HG03432 (cell line): ENCODE data around the gene ADAM22.

Experiments used
- ATAC-seq: cut with Tn5 transposase; IDR thresholded peaks from one replicate; pipeline ENCODE4 v1.9.1; 2021; ENCODE audit warnings: mild to moderate bottlenecking, moderate library complexity; ENCODE audit not compliant: unreplicated experiment

Gene ADAM22

DNA sequence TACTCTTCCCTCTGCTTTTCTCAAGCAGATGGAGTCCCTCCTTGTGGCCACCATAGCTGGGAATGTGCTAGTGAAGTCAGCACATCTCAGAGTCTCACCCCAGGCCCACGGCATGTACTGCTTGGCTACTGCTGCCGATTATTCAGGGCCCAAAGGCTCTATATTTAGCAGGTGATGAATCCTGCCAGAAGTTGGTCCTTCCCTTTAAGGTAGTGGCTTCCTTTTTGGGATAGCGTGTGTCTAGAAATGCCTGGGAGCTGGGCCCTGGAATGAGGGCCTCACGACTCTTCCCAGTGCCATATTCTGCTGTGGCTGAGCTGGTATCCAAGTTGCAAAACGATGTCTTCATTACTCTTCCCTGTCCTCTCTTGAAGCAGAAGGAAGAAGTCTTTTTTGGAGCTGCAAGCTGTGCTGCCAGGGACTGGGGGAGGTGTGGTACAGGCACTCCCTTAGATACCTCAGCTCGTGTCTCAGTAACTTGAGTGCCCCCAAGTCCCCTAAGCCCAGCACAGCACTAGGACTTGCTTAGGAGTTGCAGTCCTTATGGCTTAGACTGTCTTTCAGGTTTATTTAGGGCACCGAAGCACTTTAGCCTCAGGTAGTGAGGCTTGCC lies 100.1 kb downstream of the ADAM22 start:
- ATAC-seq: no peak

DNA sequence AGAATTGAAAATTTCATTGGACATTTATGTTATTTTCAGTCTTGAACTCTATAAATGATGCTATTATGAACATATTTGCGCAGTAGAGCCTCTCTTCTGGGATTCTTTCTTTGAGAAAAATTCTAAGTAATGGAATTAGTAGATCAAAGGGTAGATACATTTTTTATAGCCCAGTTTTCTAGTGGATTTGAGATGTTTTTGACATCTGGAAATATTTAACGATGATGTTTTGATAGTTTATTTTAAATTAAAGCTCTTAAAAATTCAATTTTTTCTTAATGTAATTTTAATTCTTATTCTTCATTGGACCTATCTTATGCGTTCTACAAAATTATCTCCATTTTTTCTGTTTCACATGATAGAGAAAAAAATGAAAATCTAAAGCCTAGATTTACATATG lies 103.0 kb downstream of the ADAM22 start:
- no peak for ATAC-seq

DNA sequence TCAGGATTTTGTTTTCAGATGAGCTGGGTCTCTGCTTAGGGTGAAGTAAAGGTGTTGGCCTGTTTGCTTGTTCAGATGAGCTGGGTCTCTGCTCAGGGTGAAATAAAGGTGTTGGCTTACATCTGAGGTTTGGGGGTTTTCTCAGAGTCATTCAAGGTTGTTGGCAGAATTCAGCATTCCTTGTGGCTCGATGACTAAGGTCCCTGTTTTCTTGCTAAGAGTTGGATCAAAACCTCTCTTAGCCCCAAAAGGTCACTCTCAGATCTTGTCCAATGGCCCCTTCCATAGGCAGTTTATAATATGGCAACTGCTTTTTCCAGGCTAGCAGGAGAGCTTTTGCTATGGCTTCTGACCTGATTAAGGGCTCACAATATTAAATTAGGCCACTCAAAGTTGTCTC lies 106.6 kb downstream of the ADAM22 start:
- no peak for ATAC-seq

DNA sequence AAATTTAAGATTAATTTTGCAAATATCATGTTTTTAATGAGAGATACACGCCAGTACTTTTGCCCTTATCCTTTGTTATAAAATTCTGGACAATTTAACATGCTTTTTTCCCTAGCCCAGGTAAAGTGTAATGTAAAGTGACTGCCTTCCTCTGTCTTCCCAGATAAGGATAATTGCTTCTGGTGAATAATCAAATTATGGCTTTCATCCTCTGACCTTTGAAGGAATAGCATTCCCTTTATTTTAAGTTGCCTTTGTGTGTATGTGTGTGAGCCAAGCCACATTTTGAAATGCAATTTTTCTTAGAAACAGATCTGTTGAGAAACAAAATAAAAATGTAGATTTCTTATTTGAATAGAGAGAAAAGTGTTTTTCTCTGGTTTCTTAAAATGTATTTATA lies 107.5 kb downstream of the ADAM22 start:
- no peak for ATAC-seq

DNA sequence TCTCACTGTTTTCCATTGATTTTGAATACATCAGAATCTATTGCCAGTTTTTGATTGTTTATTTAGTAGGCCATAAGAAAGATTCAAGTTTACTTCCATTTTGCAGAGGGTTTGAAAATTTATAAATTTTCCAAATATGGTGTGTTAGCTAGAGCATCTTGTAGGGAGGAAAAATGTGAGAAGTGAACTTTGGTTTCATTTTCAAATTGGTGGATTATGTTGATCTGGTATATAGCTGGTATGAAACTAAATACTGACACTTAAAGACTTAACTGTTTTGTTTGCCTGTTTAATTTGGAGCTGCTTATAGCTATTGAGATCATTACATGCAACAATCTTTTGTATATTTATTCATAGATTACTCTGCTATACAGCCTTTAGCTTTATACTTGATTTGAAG lies 108.1 kb downstream of the ADAM22 start:
- peak; percentile 56 for ATAC-seq

DNA sequence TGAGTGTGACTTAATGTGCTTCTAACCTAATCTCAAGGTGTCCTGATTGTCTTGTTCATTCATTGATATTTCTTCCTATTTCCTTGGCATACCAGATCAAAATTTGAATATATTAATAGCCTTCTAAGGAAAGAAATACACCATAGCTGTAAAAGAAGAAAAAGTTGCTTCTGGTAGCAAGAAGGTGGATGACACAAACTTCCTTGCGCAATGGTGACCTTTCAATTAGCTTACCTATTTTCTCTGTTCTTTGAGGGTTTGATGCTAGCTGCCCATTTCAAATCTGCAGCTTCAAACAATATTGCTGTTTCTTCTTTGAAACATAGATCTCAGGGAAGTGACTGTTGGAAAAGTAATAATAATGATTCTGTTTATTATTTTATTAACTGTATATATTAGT lies 108.8 kb downstream of the ADAM22 start:
- no peak for ATAC-seq

DNA sequence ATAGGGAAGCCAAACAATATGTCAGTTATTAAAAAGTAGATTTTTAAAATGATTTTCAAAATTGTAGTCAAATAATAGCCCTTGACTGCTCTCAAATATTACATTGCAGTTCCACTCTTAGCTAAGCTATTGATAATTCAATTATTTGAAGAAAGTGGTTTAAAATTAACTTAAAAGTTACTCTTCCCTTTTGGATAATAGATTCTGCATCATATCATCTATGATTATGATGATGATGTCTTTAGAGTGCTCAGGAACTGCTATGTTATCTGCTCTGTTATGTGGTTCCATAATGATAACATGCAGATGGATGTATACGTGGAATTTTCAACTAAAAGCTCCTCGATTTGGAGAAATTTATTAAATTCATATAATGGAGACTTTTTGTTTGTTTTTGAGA lies 110.0 kb downstream of the ADAM22 start:
- ATAC-seq: no peak

DNA sequence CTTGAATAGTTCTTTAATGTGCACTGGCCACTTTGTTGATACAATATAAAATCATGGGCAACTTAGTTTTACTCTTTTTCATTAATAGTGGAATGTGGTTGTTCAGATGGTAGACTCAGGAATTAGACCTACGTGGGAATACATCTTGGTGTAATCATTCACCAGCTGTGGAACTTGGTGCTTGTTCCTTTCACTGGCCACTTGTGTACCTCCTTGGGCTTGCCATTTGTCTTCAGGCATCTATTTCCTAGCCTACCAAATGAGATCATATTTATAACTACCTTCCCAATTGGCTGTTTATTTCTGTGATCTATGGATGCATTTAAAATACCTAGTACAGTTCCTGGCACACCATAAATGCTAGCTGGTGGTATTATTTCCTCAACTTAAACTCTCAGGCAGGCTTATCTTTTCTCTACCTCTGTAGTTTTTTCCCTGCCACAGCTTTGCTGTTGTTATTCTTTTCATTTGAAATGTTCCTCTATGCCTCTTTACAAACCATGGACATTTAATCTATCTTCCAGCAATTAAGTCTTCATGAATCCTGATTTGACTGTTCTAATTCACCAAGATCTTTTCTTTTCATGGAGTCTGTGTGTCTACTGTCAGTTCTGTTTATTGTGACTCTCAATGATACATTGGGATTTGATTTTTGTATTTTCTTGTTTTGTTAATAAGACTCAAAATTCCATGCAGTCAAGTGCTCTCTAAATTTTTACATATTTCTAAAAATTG lies 113.0 kb downstream of the ADAM22 start:
- no peak for ATAC-seq

DNA sequence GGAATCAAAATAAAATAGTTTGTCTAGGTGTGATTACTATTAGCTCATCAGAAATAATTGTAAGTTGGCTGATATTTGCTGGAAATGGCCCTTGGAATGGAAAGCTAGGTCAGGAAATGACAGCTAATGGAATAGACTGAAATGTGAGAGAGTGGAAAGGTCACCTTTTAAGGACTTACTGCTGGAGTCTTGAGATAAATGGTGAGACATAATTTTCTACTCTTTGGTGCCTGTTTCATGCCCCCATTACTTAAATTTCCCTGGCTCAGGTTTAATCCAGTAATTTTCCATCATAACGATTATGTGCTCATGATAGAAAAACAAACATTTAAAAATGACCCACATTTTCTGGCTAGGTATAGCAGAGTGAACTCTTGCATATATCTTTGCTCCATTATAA lies 123.6 kb downstream of the ADAM22 start:
- no peak for ATAC-seq

DNA sequence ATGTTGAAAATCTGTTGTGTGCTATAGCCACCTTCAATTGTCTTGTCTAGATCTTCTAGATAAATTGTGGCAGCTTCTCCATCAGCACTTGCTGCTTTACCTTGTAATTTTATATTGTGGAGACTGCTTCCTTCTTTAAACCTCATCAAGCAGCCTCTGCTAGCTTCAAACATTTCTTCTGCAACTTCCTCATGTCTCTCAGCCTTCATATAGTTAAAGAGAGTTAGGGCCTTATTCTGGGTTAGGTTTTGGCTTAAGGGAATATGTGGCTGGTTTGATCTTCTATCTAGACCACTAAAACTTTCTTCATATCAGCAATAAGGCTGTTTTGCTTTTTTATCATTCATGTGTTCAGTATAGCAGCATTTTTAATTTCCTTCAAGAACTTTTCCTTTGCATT lies 128.2 kb downstream of the ADAM22 start:
- ATAC-seq: no peak

DNA sequence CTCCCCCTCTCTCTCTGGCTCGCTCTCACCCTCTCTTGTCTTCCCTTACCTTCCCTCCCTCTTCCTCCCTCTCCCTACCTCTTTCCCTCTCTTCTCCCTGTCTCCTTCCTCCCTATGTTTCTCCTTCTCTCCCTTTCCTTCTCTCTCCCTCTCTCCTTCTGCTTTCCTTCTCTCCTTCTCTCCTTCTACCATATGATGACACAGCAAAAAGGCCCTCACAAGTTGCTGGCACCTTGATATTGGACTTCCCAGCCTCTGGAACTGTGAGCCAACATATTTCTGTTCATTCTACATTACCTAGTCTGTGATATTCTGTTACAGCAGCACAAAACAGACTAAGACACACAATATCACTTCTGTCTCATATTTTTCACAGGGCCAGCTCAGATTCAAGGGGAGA lies 135.0 kb downstream of the ADAM22 start:
- no peak for ATAC-seq

DNA sequence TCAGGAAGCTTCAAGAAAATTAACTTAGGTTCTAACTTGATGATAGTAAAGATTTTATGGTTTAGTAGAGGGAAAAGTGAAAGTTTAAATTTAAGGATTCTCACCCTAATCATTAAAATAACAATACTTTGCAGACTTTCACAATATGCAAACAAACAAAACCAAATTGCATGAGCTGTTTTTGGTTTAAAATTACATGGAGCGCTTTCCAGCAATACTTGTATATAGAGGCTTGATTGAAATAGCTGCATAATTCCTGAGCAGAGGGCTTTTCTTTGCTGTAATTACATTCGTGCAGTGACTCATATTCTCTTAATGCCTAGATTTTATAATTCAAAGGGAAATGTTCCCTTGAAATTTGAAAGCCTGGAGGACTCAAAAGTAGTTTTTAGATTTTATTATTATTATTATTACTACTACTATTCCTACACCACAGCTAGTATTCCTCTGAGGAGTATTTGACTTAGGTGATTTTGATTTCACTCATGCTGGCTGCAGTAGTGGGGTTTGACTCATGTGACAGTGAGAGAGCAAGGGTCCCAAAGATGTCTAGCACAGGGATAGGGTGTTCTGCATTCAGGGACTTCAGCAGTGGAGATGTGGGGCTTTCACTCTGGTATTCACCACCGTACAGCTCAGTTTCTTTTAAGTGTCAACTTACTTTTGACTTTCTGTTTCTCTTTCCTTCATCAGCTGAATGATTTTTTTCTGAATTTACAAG lies 138.1 kb downstream of the ADAM22 start:
- ATAC-seq: peak; percentile 89

DNA sequence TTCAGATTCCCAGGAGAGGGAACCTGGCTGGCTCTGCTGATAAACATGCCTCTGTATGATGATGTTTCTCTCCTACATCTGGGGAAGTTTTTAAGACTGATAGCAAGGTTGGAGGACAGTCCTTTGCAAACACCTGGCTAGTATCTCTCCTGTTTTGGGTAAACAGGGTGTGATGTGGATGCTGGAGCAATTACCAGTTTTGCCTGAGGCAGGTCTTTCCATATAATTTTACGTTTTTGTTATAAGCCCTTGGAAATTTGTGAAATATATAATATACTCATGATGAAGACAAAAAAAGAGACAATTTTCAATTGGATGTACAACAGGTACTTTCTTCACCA lies 138.6 kb downstream of the ADAM22 start:
- ATAC-seq: no peak

DNA sequence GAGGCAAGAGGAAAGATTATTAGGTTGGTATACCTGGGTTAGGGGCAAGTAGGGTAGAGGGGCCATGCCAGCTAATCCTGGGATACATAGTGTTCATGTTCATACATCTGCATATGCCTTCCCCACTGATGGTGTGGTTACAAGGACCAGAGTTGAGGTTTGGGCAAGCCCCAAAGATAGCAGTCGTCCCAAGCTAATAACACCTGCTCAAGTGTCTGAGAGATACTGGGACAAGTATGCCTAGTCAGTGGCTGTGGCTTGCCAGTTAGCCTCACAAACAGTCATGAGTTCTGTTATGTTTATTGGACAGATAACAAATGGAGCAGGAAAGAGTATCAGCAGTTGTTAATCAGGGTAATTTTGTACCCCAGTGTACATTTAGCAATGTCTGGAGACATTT lies 139.6 kb downstream of the ADAM22 start:
- ATAC-seq: peak; percentile 47

DNA sequence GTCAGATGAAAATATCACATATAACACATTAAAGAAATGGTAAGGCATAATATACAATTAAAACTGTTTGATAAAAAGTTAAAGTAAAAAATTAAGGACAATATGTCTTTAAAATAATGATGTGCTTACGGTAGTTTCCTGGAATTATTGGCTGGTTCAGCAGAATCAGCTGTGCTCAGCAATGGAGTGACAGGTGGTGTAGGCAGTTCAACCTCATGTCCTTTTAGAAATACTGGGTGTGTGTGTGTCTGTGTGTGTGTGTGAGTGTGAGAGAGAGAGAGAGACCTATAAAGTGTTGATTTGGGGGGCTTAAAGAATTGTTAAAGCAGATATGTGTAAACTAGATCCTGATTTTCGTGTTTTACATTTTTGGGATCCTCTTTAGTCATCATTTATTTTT lies 141.2 kb downstream of the ADAM22 start:
- ATAC-seq: no peak

DNA sequence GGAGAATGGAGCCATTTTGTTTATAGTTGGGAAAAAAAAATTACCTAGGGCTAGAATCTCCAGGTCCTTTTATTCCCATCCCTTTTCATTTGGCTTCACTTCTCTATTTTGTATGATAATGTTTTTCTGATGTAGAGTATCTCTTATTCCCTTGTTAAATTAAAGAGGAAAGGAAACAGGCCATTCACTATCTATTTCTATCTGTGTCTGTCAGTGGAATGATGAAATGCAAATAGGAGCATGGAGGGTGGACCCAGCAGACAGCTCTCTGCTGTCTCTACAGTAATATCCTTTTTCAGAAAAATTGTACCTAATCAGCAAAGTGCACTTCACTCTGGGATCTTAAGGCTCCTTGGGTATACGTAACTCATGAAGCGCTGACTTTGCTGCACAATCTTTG lies 149.8 kb downstream of the ADAM22 start:
- ATAC-seq: no peak

DNA sequence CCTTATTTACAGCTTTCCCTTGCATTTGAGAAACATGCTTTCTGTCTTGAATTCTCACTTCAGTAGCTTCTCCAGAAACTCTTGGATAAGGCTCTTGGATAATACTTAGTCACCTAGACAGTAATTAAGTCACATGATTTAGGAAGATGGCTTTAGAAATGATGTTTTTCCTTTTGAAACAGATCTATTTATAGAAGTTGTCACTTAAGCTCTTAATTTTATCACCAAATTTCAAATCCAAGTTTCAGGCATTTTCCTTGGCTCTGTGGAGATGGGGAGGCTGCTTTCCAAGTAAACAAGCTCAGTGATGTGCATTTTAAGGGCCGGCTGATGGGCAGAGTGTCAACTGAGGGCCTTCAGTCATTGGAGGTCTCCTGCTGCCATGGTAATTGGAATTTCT lies 155.5 kb downstream of the ADAM22 start:
- no peak for ATAC-seq

DNA sequence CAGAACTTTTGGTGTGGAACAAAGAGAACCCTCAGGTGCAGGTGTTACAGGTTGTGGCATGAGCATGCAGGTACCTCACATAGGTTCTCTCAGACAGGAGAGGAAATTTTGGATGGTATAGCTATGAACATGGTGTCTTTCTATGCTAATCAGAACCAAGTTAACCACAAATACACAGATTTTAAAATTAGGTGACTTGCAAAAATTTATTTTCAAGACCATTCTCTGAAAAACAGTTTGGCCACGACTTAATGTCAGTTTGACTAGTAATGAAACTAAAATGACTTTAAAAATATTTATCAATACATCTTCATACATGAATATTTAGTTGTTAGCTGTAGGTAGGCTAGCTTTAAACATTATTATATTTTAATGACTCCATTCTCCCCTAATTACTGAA lies 156.2 kb downstream of the ADAM22 start:
- ATAC-seq: no peak

DNA sequence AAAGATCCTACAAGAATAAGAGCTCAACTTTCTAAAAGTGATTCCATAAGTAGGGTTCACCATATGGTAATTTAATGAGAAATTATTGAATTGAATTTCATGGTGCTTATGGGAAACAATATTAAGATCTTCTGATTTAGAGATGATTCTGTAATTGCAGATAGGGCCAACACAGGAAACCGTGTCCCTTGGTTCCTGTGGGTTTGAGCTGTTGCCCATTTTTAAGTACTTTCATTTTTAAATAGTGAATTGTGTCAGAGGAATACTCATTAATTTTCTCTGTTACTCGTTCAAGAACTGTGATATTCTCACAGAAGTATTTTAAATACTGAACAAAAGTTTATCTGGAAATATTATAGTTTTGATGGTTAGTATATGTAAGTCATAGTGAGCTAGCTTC lies 156.6 kb downstream of the ADAM22 start:
- ATAC-seq: peak; percentile 76

DNA sequence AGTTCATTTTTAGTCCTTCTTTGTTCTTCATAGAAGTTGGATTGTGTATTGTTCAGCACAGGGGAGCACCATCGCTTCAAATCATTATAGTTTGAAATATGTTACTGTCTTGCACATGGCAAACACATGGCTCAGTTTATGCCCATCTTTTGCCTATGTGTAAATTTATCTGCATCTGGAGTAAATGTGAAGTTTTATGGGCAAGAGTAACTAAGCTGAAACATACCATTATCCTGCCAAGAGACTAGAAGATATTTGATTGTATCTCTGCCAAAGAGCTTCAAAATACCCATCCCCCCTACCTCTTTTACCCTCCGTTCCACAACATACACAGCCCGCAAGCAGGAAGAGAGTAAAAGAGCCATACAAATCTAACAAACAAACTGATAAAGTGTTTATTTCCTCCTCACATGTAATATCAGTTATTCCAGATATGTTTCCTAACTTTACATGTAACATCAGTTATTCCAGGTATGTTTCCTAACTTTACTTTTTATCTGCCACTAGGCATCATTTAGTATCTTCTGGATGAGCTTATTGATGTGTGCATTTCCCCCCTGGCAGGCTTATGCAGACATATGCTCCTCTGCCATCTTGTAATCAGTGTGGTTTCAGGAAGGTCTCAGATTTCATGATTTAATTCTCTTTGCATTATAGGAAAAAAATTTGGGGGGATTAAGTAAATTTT lies 158.1 kb downstream of the ADAM22 start:
- no peak for ATAC-seq

DNA sequence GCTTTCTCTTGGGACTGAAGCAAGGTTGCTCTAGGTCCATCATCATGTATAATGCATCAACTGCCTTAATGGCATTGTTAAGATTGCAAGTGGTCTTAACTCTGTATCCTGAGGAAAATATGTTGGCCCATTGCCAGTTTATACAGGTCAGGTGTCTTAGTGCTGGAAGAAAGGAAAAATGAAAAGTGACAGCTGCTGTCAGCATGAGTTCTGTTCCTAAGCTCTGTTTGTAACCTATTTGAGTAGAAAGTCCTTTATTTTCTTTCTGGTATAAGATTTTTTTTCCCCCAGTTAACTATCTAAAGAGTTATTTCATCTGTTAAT lies 158.6 kb downstream of the ADAM22 start:
- ATAC-seq: no peak

DNA sequence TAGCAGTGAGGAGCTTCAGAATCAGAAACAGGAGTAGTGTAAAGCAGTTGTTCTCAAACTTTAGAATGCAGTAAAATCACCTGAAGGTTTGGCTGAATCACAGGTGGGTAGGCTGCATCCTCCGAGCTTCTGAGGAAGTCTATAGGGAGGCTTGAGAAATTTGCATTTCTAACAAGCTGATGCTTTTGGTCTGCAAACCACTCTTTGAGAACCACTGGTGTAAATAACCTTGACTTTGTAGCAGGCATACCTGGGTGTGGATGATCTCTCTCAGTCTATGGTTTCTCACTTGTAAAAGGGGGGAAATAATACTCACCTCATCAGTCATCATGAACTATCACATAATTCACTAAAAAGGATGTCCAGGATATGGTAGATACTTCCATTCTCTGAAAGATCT lies 167.7 kb downstream of the ADAM22 start:
- ATAC-seq: peak; percentile 67
